Esophagus squamous epithelium (tissue), 5 donors: ENCODE measurements around the gene RPS15. TPM values are rescaled to one million over a fixed set of nuclear protein-coding genes. Genes with fewer than 3 reads are reported as not detected.

Source experiments
- DNase-seq: peaks from one replicate; lab custom pipeline; 2025; lab: John Stamatoyannopoulos, UW
- H3K27ac ChIP-seq, 4 donors: fragments of 200-600 bp; sonication (generic); one replicate each; pipeline ENCODE4 v1.5.1; 2016 to 2019; ENCODE audit warnings: mild to moderate bottlenecking in 1 of 4
- H3K27me3 ChIP-seq, 4 donors: fragments of 200-600 bp; sonication (generic); 1 replicate in 3 of 4; 2 replicates in 1 of 4; pipeline versions ENCODE4 v1.5.1 to v1.6.0; 2017 to 2021; ENCODE audit warnings: antibody characterized with exemption in 1 of 4
- H3K36me3 ChIP-seq, 3 donors: fragments of 200-600 bp; sonication (generic); one replicate each; pipeline ENCODE4 v1.5.1; 2016 to 2019
- H3K4me1 ChIP-seq, 3 donors: fragments of 200-600 bp; sonication (generic); one replicate each; pipeline ENCODE4 v1.5.1; 2017 to 2019
- H3K4me3 ChIP-seq, 4 donors: fragments of 200-600 bp; sonication (generic); 1 replicate in 3 of 4; 2 replicates in 1 of 4; pipeline ENCODE4 v1.5.1; 2016 to 2019; ENCODE audit warnings: mild to moderate bottlenecking in 2 of 4, moderate library complexity in 1 of 4
- H3K9me3 ChIP-seq, 3 donors: fragments of 200-600 bp; sonication (generic); one replicate each; pipeline ENCODE4 v1.5.1; 2016 to 2019
- CTCF ChIP-seq, 6 experiments: fragments of 450-650 bp in 4 of 6; fragments of 200-600 bp in 2 of 6; sonication (generic) in 2 of 6; IDR thresholded peaks; one replicate each; pipeline ENCODE4 v1.5.1; 2016 to 2019; ENCODE audit warnings: antibody characterized with exemption in 6 of 6, mild to moderate bottlenecking in 4 of 6, moderate library complexity in 4 of 6
- POLR2A ChIP-seq, 4 donors: fragments of 450-650 bp; IDR thresholded peaks; one replicate each; pipeline ENCODE4 v1.6.1; 2017; ENCODE audit warnings: antibody characterized with exemption in 4 of 4, mild to moderate bottlenecking in 4 of 4, moderate library complexity in 3 of 4
- WGBS, 2 donors: methylation state at CpG; one replicate each; pipeline ENCODE4 v1.1.5; 2018; 5-methylcytosine and 5-hydroxymethylcytosine counted together
- intact Hi-C: fragments of 100-400 bp; cut with DNase I; formaldehyde crosslinking; loops from one replicate; pipeline ENCODE4 v1.15.0; 2022
- total RNA-seq, 4 donors: library from RNA; depleted of rRNA; stranded (reverse); fragments of >200 nt; gene quantifications; one replicate each; pipeline ENCODE4 v1.1.0, GENCODE V29; 2016
- donor health status: DM: yes; HTN: yes; CAD: no.

RPS15 gene
- total RNA-seq, 4 donors from 2014 or later, result 2,502 to 3,774 (median 3,129) TPM

GRCh38 chr19:1472231-1473084 lies 34.3 kb downstream of the RPS15 start:
- intact Hi-C loops, result no loop called here
- TF ChIP-seq CTCF (IDR thresholded peaks at IDR 0.05) (no peak), POLR2A (IDR thresholded peaks at IDR 0.05) (no peak)
- Histone ChIP-seq H3K27me3 (peaks cover 17 to 76% (median 37%) of the 10 kb centered on the region in 4 donors), H3K9me3 (no peaks in the 10 kb centered on the region), H3K27ac (no peak overlapping the region), H3K4me1 (peaks cover 41 to 70% (median 45%) of the 10 kb centered on the region in 3 donors), H3K4me3 (no peak overlapping the region), H3K36me3 (peaks cover 0 to 31% (median 0%) of the 10 kb centered on the region in 3 donors)
- no peak for DNase-seq
- 60% methylated on average over 7 of the region's 44 CpGs; no CpG with 5 or more reads in 1 of the 2 donors for WGBS, 2 donors

GRCh38 chr19:1473085-1473851 lies 35.1 kb downstream of the RPS15 start:
- no peak overlapping the region for H3K27ac ChIP-seq
- intact Hi-C loops, result no loop called here
- H3K4me1 ChIP-seq, result peaks cover 41 to 70% (median 44%) of the 10 kb centered on the region in 3 donors
- no peaks in the 10 kb centered on the region for H3K9me3 ChIP-seq
- H3K4me3 ChIP-seq, result no peak overlapping the region
- DNase-seq, result no peak
- no peak for TF ChIP-seq POLR2A (IDR thresholded peaks at IDR 0.05)
- no peak for TF ChIP-seq CTCF (IDR thresholded peaks at IDR 0.05)
- 57 to 80% methylated on average over 7 to 9 of the region's 20 CpGs for WGBS, 2 donors
- H3K27me3 ChIP-seq, result peaks cover 9 to 68% (median 32%) of the 10 kb centered on the region in 4 donors
- H3K36me3 ChIP-seq, result peaks cover 0 to 31% (median 0%) of the 10 kb centered on the region in 3 donors

GRCh38 chr19:1474011-1474764 lies 36.0 kb downstream of the RPS15 start:
- intact Hi-C loops, result no loop called here
- 67 to 76% methylated on average over 4 to 18 of the region's 31 CpGs for WGBS, 2 donors
- Histone ChIP-seq H3K4me1 (peaks cover 37 to 68% (median 38%) of the 10 kb centered on the region in 3 donors), H3K27me3 (peaks cover 8 to 59% (median 26%) of the 10 kb centered on the region in 4 donors), H3K9me3 (no peaks in the 10 kb centered on the region), H3K27ac (no peak overlapping the region), H3K4me3 (no peak overlapping the region), H3K36me3 (peaks cover 0 to 31% (median 0%) of the 10 kb centered on the region in 3 donors)
- no peak for DNase-seq
- TF ChIP-seq POLR2A (IDR thresholded peaks at IDR 0.05), result no peak
- TF ChIP-seq CTCF (IDR thresholded peaks at IDR 0.05), result no peak

GRCh38 chr19:1474765-1475351 lies 36.7 kb downstream of the RPS15 start:
- peaks cover 0 to 31% (median 0%) of the 10 kb centered on the region in 3 donors for H3K36me3 ChIP-seq
- TF ChIP-seq CTCF (IDR thresholded peaks at IDR 0.05) (no peak), POLR2A (IDR thresholded peaks at IDR 0.05) (no peak)
- H3K4me1 ChIP-seq, result peaks cover 31 to 68% (median 34%) of the 10 kb centered on the region in 3 donors
- peaks cover 5 to 52% (median 25%) of the 10 kb centered on the region in 4 donors for H3K27me3 ChIP-seq
- no peak overlapping the region for H3K4me3 ChIP-seq
- no peak for DNase-seq
- intact Hi-C loops, result no loop called here
- no peak overlapping the region for H3K27ac ChIP-seq
- WGBS, 2 donors, result 81% methylated on average over 7 of the region's 26 CpGs; no CpG with 5 or more reads in 1 of the 2 donors
- no peaks in the 10 kb centered on the region for H3K9me3 ChIP-seq
